PC-9 (cell line): Measurements from ENCODE around the gene LRP1. TPM values are rescaled to one million over a fixed set of nuclear protein-coding genes. Genes with fewer than 3 reads are reported as not detected.
A peak's percentile ranks its signal among the peaks of the same experiment; 100 is the strongest.

Experiments
- BruUV-seq: library from RNA; stranded (reverse); fragments of 400-500 nt; replicated peaks from 2 replicates; lab custom pipeline; 2021; lab: Mats Ljungman, UMichigan
- CTCF ChIA-PET: fragments of 300-600 bp; sonication (Branson Sonifier 250); formaldehyde crosslinking; loops from one replicate; lab custom pipeline; 2022; ENCODE audit warnings: antibody characterized with exemption; lab: Charles Lee
- POLR2A ChIA-PET: fragments of 300-600 bp; sonication (Branson Sonifier 250); formaldehyde crosslinking; loops from one replicate; lab custom pipeline; 2022; ENCODE audit warnings: antibody characterized with exemption; ENCODE audit not compliant: unreplicated experiment; lab: Charles Lee
- DNase-seq, 2 experiments: peaks; one replicate each; pipeline versions ENCODE4 v3.0.0 to v3.0.0-alpha.2; 2015 to 2022; ENCODE audit warnings: mixed read lengths in 1 of 2
- H2AFZ ChIP-seq: fragments of 200-600 bp; sonication (generic); 2 replicates; pipeline ENCODE4 v1.8.1; 2017; ENCODE audit warnings: antibody characterized with exemption
- H3F3A ChIP-seq: fragments of 200-600 bp; sonication (generic); 2 replicates; pipeline ENCODE4 v1.8.1; 2017; ENCODE audit warnings: antibody characterized with exemption, mild to moderate bottlenecking, low read depth; ENCODE audit not compliant: insufficient read depth
- H3K27ac ChIP-seq: fragments of 200-600 bp; sonication (generic); 2 replicates; pipeline ENCODE4 v1.6.1; 2016; ENCODE audit warnings: mixed run types
- H3K27me3 ChIP-seq: fragments of 200-600 bp; sonication (generic); 2 replicates; pipeline ENCODE4 v1.6.1; 2016; ENCODE audit warnings: low read depth, mixed run types; ENCODE audit not compliant: insufficient read depth
- H3K36me3 ChIP-seq: fragments of 200-600 bp; sonication (generic); 2 replicates; pipeline ENCODE4 v1.6.1; 2016; ENCODE audit warnings: low read depth, mixed run types
- H3K4me1 ChIP-seq: fragments of 200-600 bp; sonication (generic); replicated peaks from 2 replicates; pipeline ENCODE4 v1.6.1; 2016; ENCODE audit warnings: mixed run types; ENCODE audit not compliant: insufficient read depth
- H3K4me2 ChIP-seq: fragments of 200-600 bp; sonication (generic); 2 replicates; pipeline ENCODE4 v1.6.1; 2017; ENCODE audit warnings: mixed run types
- H3K4me3 ChIP-seq: fragments of 200-600 bp; sonication (generic); 2 replicates; pipeline ENCODE4 v1.6.1; 2016; ENCODE audit warnings: mixed run types
- H3K79me2 ChIP-seq: fragments of 200-600 bp; sonication (generic); 2 replicates; pipeline ENCODE4 v1.6.1; 2017; ENCODE audit warnings: low read depth, mixed run types
- H3K9me2 ChIP-seq: fragments of 200-600 bp; sonication (generic); 2 replicates; pipeline ENCODE4 v1.8.1; 2017; ENCODE audit warnings: mild to moderate bottlenecking; ENCODE audit not compliant: insufficient read depth
- H3K9me3 ChIP-seq: fragments of 200-600 bp; sonication (generic); 2 replicates; pipeline ENCODE4 v1.8.1; 2016; ENCODE audit warnings: low read depth; ENCODE audit not compliant: insufficient read depth
- H4K20me1 ChIP-seq: fragments of 200-600 bp; sonication (generic); 2 replicates; pipeline ENCODE4 v1.8.1; 2017; ENCODE audit not compliant: insufficient read depth
- CTCF ChIP-seq: fragments of 200-600 bp; sonication (generic); conservative IDR thresholded peaks from 2 replicates; pipeline ENCODE4 v1.6.1; 2017; ENCODE audit warnings: mixed run types, antibody characterized with exemption, mild to moderate bottlenecking, moderate library complexity
- EZH2 ChIP-seq: fragments of 200-600 bp; sonication (generic); IDR thresholded peaks from 2 replicates; pipeline ENCODE4 v1.8.0; 2017; ENCODE audit warnings: antibody characterized with exemption, low read depth
- intact Hi-C: fragments of 100-400 bp; cut with micrococcal nuclease; formaldehyde crosslinking; loops from one replicate; pipeline ENCODE4 v1.10.0; 2022; ENCODE audit not compliant: unreplicated experiment
- total RNA-seq: library from RNA; stranded (reverse); gene quantifications from 2 replicates; pipeline ENCODE4 v1.2.3, GENCODE V29; 2021

Gene LRP1
- total RNA-seq, 1 experiment from 2014 or later = 51.4 TPM

- TF ChIP-seq EZH2 = no peak
- H3K4me2 ChIP-seq = 0 out of 2 replicates have a peak overlapping the region, but pooled peaks have one; percentile 73
- no peaks in the 10 kb centered on the region for H3K9me2 ChIP-seq
- BruUV-seq = no TSS peak
- peaks cover 10% of the 10 kb centered on the region; the same call in 1 of the 2 replicates for H3K4me1 ChIP-seq
- no peak overlapping the region for H3K4me3 ChIP-seq
- CTCF ChIA-PET = no interaction called here
- H4K20me1 ChIP-seq = peaks cover 24% of the 10 kb centered on the region
- intact Hi-C loops = no loop called here
- POLR2A ChIA-PET = no interaction called here
- no peak overlapping the region for H2AFZ ChIP-seq
- H3K79me2 ChIP-seq = peaks cover 11% of the 10 kb centered on the region
- no peaks in the 10 kb centered on the region for H3K9me3 ChIP-seq
- H3K27ac ChIP-seq = no peak overlapping the region
- peaks cover 25% of the 10 kb centered on the region for H3K27me3 ChIP-seq
- peaks cover 26% of the 10 kb centered on the region for H3K36me3 ChIP-seq
- H3F3A ChIP-seq = peaks cover 74% of the 10 kb centered on the region
- DNase-seq = peak in 1 of 2 experiments; percentile 25
These were observed 108.8 kb downstream of the LRP1 start for GRCh38 chr12:57236925-57237595.

- CTCF ChIA-PET = interaction anchor here (0.5 to 2.3 kb wide), 4 partner anchors 8 to 304 kb away, joined by 3 to 17 read pairs (median 10); partner anchors contain the start of gene SHMT2
- H4K20me1 ChIP-seq = peaks cover 24% of the 10 kb centered on the region
These were observed 109.3 kb downstream of the LRP1 start for GRCh38 chr12:57237596-57237931.

GRCh38 chr12:57237932-57238853, 109.9 kb downstream of the LRP1 start:
- no peak for DNase-seq
- intact Hi-C loops = no loop called here
- no peak overlapping the region for H2AFZ ChIP-seq
- ChIA-PET CTCF (interaction anchor here (0.5 to 2.3 kb wide), 4 partner anchors 9 to 305 kb away, joined by 3 to 17 read pairs (median 10); partner anchors contain the start of gene SHMT2), POLR2A (no interaction called here)
- H3K4me3 ChIP-seq = peak overlapping the region; percentile 51; the same call in 1 of the 2 replicates
- H3K36me3 ChIP-seq = peaks cover 15% of the 10 kb centered on the region
- H3K4me2 ChIP-seq = peak overlapping the region; percentile 73
- no TSS peak for BruUV-seq
- peaks cover 30% of the 10 kb centered on the region for H3K27me3 ChIP-seq
- peaks cover 18% of the 10 kb centered on the region for H4K20me1 ChIP-seq
- H3K4me1 ChIP-seq = peaks cover 20% of the 10 kb centered on the region; the same call in 1 of the 2 replicates
- H3K9me2 ChIP-seq = no peaks in the 10 kb centered on the region
- no peaks in the 10 kb centered on the region for H3K9me3 ChIP-seq
- H3F3A ChIP-seq = peaks cover 70% of the 10 kb centered on the region
- H3K27ac ChIP-seq = no peak overlapping the region
- TF ChIP-seq EZH2 (no peak), CTCF (no peak)
- no peaks in the 10 kb centered on the region for H3K79me2 ChIP-seq

More at GRCh38 chr12:57237596-57237931, 109.3 kb downstream of the LRP1 start:
- BruUV-seq = no TSS peak
- peak; percentile 26 to 51 for DNase-seq
- intact Hi-C loops = no loop called here
- H3K27me3 ChIP-seq = peaks cover 30% of the 10 kb centered on the region
- peaks cover 21% of the 10 kb centered on the region for H3K36me3 ChIP-seq
- TF ChIP-seq EZH2 = no peak
- no peak for TF ChIP-seq CTCF
- H3K4me3 ChIP-seq = peak overlapping the region; percentile 28; the same call in 1 of the 2 replicates
- H3K9me2 ChIP-seq = no peaks in the 10 kb centered on the region
- no peak overlapping the region for H3K27ac ChIP-seq
- H3K9me3 ChIP-seq = no peaks in the 10 kb centered on the region
- POLR2A ChIA-PET = no interaction called here
- peaks cover 14% of the 10 kb centered on the region; the same call in 1 of the 2 replicates for H3K4me1 ChIP-seq
- H2AFZ ChIP-seq = no peak overlapping the region
- H3K79me2 ChIP-seq = peaks cover 6% of the 10 kb centered on the region; the same call in 1 of the 2 replicates
- peak overlapping the region; percentile 73 for H3K4me2 ChIP-seq
- H3F3A ChIP-seq = peaks cover 74% of the 10 kb centered on the region
